Spleen (tissue), 11 donors: ENCODE measurements around the gene ZNF362. TPM values are rescaled to one million over a fixed set of nuclear protein-coding genes. Genes with fewer than 3 reads are reported as not detected.

Experiments
- DNase-seq: peaks from one replicate; pipeline ENCODE4 v3.0.0-alpha.2; 2020
- H3K27ac ChIP-seq, 8 donors: fragments of 200-600 bp; sonication (generic) in 7 of 8; 1 replicate in 4 of 8; 2 replicates in 4 of 8; pipeline versions ENCODE4 v1.5.0 to v1.8.0; 2016 to 2021; ENCODE audit warnings: inconsistent platforms in 4 of 8, mild to moderate bottlenecking in 4 of 8, moderate library complexity in 1 of 8
- H3K27me3 ChIP-seq, 7 donors: fragments of 200-600 bp; sonication (generic) in 6 of 7; replicated peaks in 1 of 7; 1 replicate in 4 of 7; 2 replicates in 3 of 7; pipeline versions ENCODE4 v1.5.0 to v1.8.0; 2016 to 2021; ENCODE audit warnings: inconsistent platforms in 3 of 7, mild to moderate bottlenecking in 1 of 7
- H3K36me3 ChIP-seq, 6 donors: fragments of 200-600 bp; sonication (generic) in 5 of 6; 1 replicate in 4 of 6; 2 replicates in 2 of 6; pipeline versions ENCODE4 v1.5.0 to v1.8.0; 2016 to 2021; ENCODE audit warnings: inconsistent platforms in 2 of 6
- H3K4me1 ChIP-seq, 6 donors: fragments of 200-600 bp; sonication (generic) in 5 of 6; 1 replicate in 3 of 6; 2 replicates in 3 of 6; pipeline versions ENCODE4 v1.5.0 to v1.8.0; 2016 to 2021; ENCODE audit warnings: inconsistent platforms in 3 of 6
- H3K4me3 ChIP-seq, 8 donors: fragments of 200-600 bp; sonication (generic) in 7 of 8; 1 replicate in 4 of 8; 2 replicates in 4 of 8; pipeline versions ENCODE4 v1.5.0 to v1.8.0; 2016 to 2021; ENCODE audit warnings: inconsistent platforms in 4 of 8, mild to moderate bottlenecking in 4 of 8, moderate library complexity in 2 of 8
- H3K9me3 ChIP-seq, 8 donors: fragments of 200-600 bp; sonication (generic) in 7 of 8; 1 replicate in 4 of 8; 2 replicates in 4 of 8; pipeline versions ENCODE4 v1.5.0 to v1.8.0; 2016 to 2021; ENCODE audit warnings: inconsistent platforms in 4 of 8
- CTCF ChIP-seq, 11 experiments: fragments of 200-600 bp in 7 of 11; fragments of 450-650 bp in 4 of 11; sonication (generic) in 4 of 11; IDR thresholded peaks in 8 of 11; conservative IDR thresholded peaks in 3 of 11; 1 replicate in 7 of 11; 2 replicates in 4 of 11; pipeline versions ENCODE4 v1.4.0 to v1.8.0; 2016 to 2021; ENCODE audit warnings: antibody characterized with exemption in 11 of 11, inconsistent platforms in 4 of 11, mild to moderate bottlenecking in 1 of 11
- POLR2A ChIP-seq, 3 donors: fragments of 450-650 bp; IDR thresholded peaks; one replicate each; pipeline ENCODE4 v1.5.1; 2017; ENCODE audit warnings: antibody characterized with exemption in 3 of 3, mild to moderate bottlenecking in 1 of 3
- POLR2AphosphoS5 ChIP-seq, 3 donors: sonication (generic); formaldehyde crosslinking; IDR thresholded peaks; one replicate each; pipeline ENCODE4 v1.5.1; 2017; ENCODE audit warnings: antibody characterized with exemption in 3 of 3
- WGBS, 5 donors: extraction: QIAGEN DNeasy Blood & Tissue Kit in 3 of 5; methylation state at CpG; one replicate each; pipeline versions ENCODE4 v1.1.5 to v1.1.7; 2013 to 2018; 5-methylcytosine and 5-hydroxymethylcytosine counted together
- intact Hi-C: fragments of 100-400 bp; cut with DNase I; formaldehyde crosslinking; loops from one replicate; pipeline ENCODE4 v1.15.0; 2023; ENCODE audit warnings: low total_unique reads
- polyA plus RNA-seq, 3 donors: library from polyadenylated mRNA; stranded (reverse); fragments of 200-250 nt; gene quantifications; one replicate each; pipeline ENCODE4 v1.2.1, GENCODE V29; 2013
- total RNA-seq, 7 donors: library from RNA; depleted of rRNA in 3 of 7; stranded (reverse); fragments of >200 nt in 3 of 7; fragmentation: NEBNext Ultra II Directional in 4 of 7; extraction: Animal tissue kit (Norgen Biotek cat#: 25700) in 4 of 7; gene quantifications; one replicate each; pipeline versions ENCODE4 v1.1.0 to v1.2.1, GENCODE V29; 2016 to 2021
- donor health status: healthy with polysubstance abuse.
- donor health status: DM: no; HTN: no; CAD: no; lungs with moderate emphysema.
- donor health status: DM: no; HTN: no; CAD: no.
- donor health status: Bipolar disorder and iron deficiency.
- donor health status: healthy.
- donor health status: DM: no; HTN: no; CAD: no.
- donor health status: DM: yes; HTN: yes; CAD: no.

Gene ZNF362
- total and polyA plus RNA-seq, 10 donors, result 8.7 to 47.0 (median 24.8) TPM

DNA sequence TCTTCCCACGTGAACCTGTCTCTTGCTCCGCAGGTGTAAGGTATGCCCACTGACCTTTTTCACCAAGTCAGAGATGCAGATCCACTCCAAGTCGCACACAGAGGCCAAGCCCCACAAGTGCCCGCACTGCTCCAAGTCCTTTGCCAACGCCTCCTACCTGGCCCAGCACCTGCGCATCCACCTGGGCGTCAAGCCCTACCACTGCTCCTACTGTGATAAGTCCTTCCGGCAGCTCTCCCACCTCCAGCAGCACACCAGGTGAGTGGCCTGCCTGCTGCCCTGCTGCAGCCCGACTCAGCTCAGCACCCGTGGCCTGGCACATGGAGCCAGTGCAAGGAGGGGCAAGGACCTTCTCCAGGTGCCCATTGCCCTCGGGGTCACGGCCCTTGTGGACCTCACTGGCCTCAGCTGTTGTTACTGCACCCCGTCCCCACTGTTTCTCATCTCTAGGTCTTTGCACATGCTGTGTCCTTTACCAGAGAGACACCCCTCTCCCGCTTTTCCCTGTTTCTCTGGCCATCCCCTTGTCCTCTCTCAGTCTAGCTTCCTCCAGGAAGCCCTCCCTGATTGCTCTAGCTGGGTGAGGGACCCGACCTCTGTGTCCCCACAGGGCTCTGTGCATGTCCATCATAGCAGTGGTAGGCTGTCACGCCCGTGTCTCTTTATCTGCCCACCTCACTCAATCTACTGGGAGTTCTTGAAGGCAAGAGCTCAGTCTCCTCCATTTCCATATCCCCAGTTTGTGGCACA lies 25.4 kb downstream of the ZNF362 start:
- 93 to 97% (median 95%) methylated on average over 17 of the region's 17 CpGs for WGBS, 5 donors
- Histone ChIP-seq H3K36me3 (peaks cover 0 to 100% (median 62%) of the 10 kb centered on the region in 6 donors), H3K4me3 (no peak overlapping the region), H3K9me3 (no peaks in the 10 kb centered on the region), H3K27me3 (no peaks in the 10 kb centered on the region), H3K4me1 (no peaks in the 10 kb centered on the region), H3K27ac (no peak overlapping the region)
- TF ChIP-seq POLR2AphosphoS5 (IDR thresholded peaks at IDR 0.05) (peak in 1 of 3 donors; percentile 53), POLR2A (IDR thresholded peaks at IDR 0.05) (no peak)
- intact Hi-C loops, result no loop called here
- DNase-seq, result peak; percentile 68

- H3K4me1 ChIP-seq, result no peaks in the 10 kb centered on the region
- H3K27me3 ChIP-seq, result no peaks in the 10 kb centered on the region
- intact Hi-C loops, result no loop called here
- no peak for TF ChIP-seq POLR2A (IDR thresholded peaks at IDR 0.05)
- TF ChIP-seq CTCF (IDR thresholded peaks at IDR 0.05 in 8 of 11, conservative IDR thresholded peaks at IDR 0.05 in 3 of 11), result no peak
- TF ChIP-seq POLR2AphosphoS5 (IDR thresholded peaks at IDR 0.05), result no peak
- 86 to 93% (median 90%) methylated on average over 3 of the region's 3 CpGs for WGBS, 5 donors
- no peak overlapping the region for H3K27ac ChIP-seq
- H3K9me3 ChIP-seq, result no peaks in the 10 kb centered on the region
- H3K36me3 ChIP-seq, result peaks cover 0 to 100% (median 51%) of the 10 kb centered on the region in 6 donors
- DNase-seq, result no peak
- H3K4me3 ChIP-seq, result no peak overlapping the region
These were observed 26.5 kb downstream of the ZNF362 start for GRCh38 chr1:33282791-33283190.

DNA sequence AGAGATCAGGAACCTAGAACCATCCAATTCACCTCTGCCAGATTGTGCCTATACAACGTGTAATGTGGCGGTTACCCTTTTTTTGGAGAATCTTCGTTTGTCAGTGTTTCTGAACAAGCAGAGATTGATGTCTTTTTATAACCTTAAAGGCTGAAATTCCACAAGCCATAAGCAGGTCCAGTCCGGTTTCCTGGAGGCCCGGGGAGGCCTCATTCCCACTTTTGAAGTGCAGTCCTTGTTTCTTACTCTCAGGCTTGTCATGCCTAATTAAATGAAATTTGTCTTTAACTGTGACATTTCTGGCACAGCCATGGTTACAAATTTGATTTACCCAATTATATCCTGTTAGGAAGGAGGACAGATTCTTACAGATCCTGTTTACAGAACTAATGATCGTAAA lies 27.8 kb downstream of the ZNF362 start:
- H3K9me3 ChIP-seq, result no peaks in the 10 kb centered on the region
- no peak overlapping the region for H3K4me3 ChIP-seq
- peaks cover 0 to 4% (median 0%) of the 10 kb centered on the region in 6 donors for H3K4me1 ChIP-seq
- no peak overlapping the region for H3K27ac ChIP-seq
- H3K27me3 ChIP-seq, result no peaks in the 10 kb centered on the region
- DNase-seq, result no peak
- 79 to 88% (median 83%) methylated on average over 6 of the region's 6 CpGs for WGBS, 5 donors
- H3K36me3 ChIP-seq, result peaks cover 0 to 96% (median 46%) of the 10 kb centered on the region in 6 donors
- TF ChIP-seq POLR2AphosphoS5 (IDR thresholded peaks at IDR 0.05) (no peak), CTCF (IDR thresholded peaks at IDR 0.05 in 8 of 11, conservative IDR thresholded peaks at IDR 0.05 in 3 of 11) (no peak), POLR2A (IDR thresholded peaks at IDR 0.05) (no peak)
- intact Hi-C loops, result no loop called here

DNA sequence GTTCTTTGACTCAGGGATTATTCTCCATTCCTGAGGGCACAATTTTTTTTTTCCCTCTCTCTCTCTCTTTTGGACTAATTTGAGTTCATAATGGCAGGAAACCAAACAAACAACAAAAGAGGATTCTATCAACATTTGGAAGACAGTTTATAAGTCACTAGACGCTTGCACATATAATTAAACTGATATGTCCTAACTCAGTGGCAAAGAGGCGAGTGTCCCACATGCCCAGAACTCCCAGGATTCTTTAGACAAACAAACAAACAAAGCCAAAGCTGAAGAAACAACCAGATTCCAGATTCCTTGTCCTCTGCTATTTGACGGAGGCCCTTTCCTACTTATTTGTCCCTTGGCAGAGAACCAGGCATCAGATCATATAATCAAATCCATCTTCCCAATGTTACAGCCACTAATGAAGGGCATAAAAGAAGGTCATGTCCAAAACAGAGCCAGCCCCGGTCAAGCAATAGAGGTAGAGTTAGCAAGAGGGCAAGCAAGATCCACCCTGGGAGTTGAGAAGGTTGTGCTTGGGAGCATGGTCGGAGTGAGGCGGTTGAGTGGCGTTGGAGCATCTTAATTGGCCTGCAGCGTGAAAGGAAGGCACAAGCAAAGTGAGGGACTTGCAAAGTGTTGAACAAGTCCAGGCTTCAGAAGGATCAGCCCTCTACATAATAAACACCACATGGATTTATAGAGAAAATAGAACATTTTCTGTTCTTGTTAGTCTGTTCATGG lies 30.3 kb downstream of the ZNF362 start:
- Histone ChIP-seq H3K4me3 (no peak overlapping the region), H3K9me3 (peaks cover 0 to 5% (median 0%) of the 10 kb centered on the region in 8 donors), H3K27ac (peak overlapping the region in 3 of 8 donors; percentile 0 to 24 (median 4)), H3K4me1 (peaks cover 0 to 7% (median 0%) of the 10 kb centered on the region in 6 donors), H3K36me3 (peaks cover 0 to 81% (median 31%) of the 10 kb centered on the region in 6 donors), H3K27me3 (no peaks in the 10 kb centered on the region)
- intact Hi-C loops, result no loop called here
- TF ChIP-seq POLR2AphosphoS5 (IDR thresholded peaks at IDR 0.05) (no peak), CTCF (IDR thresholded peaks at IDR 0.05 in 8 of 11, conservative IDR thresholded peaks at IDR 0.05 in 3 of 11) (no peak), POLR2A (IDR thresholded peaks at IDR 0.05) (no peak)
- 84 to 91% (median 88%) methylated on average over 8 of the region's 8 CpGs for WGBS, 5 donors
- DNase-seq, result peak; percentile 51
